Dedifferentiated amniotic fluid mesenchymal stem cell (primary cell): ENCODE data around the gene PSMC5.
"Not testable (repeated sequence)": the region's sequence is repeated elsewhere in the genome, so short reads cannot be mapped to it uniquely, and the experiment has no call there.

Experiments
- DNase-seq: peaks from one replicate; pipeline ENCODE4 v3.0.0-alpha.2; 2016; ENCODE audit errors: extremely low spot score

Gene PSMC5

DNA sequence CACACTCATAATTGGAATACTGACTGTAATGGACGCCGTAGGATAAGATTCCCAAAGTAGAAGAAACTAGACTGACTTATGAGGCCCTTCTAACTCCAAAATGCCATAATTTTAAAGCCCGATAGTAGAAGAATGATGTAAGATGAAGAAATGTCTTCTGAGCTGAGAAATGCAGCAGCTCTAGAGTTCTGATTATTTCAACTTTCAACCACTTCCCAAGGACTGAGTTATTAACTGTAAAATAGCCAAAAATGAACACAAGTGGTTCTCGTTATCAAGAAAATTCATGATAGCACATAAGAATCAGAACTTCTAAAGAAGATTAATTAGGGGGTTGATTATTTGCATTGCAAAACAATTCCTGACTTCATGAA is 43.0 kb downstream of the PSMC5 start:
- DNase-seq, result peak; percentile 27

DNA sequence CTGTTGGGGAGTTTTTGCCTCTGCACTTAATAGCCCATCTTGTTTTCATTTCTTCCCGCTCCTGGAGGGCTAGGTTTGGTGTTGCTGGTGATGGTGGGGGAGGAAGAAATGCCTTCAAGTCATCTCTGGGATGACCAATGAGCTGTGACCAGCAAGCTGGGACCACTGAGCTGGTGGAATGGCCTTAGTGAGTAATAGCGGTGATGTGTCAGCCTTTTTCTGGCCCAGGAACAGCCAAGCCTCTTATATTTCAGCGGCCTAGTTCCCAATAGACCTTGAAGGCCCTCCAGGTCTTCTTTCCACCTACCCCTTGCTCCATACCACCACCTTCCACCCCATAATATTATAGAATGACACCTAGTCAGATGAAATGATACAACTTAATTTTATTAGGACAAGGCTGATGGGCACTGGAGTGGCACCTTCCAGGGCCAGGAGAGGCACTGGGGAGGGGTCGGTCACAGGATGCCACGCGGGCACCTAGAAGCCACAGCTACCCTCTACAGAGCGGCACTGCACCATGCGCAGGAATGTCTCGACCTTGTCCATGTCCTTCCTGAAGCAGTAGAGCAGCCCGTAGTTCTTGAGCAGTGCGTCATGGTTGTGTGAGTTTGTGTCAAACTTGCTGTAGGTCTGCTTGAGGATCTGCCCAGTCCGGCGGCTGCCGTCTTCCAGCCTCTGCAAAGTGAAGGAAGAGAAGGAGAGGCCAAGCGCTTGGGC is 44.6 kb downstream of the PSMC5 start:
- DNase-seq, result not testable (repeated sequence)

DNA sequence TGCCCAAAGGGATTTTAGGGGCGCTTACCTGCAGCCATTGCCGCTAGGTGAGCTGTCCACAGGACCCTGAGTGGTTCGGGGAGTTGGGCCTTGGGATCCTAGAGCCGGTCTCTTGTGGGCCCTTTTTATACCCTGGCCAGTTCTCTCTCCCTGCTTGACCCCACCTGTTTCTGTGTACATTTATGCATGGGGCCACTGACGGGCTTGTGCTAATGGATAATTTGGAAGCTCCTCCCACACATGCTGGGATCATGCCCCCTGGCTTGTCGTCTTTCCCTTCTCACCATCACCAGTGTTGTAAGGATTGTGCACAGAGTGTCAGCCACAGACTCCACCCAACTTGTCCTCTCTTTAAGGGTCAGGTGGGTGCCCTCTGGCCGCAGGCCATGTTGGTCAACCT is 46.3 kb downstream of the PSMC5 start, which contains the start of gene CSH2:
Gene CSH2 (minus strand): TSS at position 101 of the 400 bp plus-strand sequence. CDS start 63 bp downstream, at position 38.
- DNase-seq, result not testable (repeated sequence)

DNA sequence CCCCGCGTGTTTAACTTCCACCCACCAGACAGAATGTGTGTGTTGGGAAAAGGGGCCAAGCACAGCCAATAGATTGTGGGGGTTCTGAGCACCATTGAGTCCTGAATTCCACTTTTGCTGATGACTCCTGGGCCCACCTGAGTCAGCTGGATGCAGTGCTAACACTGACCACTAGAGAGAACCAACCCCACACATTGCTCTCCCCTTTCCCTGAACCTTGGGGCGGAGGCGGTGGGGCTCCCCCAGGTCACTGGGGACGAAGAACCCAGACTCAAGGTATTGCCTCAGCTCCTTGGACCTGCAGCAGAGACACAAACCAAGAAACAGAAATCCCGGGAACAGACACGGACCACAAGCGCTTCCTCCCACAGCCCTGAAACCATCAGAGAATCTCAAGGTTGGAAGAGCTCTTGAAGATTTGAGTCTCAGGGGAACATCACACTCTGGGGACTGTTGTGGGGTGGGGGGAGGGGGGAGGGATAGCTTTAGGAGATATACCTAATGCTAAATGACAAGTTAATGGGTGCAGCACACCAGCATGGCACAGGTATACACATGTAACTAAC is 46.9 kb downstream of the PSMC5 start:
- not testable (repeated sequence) for DNase-seq

DNA sequence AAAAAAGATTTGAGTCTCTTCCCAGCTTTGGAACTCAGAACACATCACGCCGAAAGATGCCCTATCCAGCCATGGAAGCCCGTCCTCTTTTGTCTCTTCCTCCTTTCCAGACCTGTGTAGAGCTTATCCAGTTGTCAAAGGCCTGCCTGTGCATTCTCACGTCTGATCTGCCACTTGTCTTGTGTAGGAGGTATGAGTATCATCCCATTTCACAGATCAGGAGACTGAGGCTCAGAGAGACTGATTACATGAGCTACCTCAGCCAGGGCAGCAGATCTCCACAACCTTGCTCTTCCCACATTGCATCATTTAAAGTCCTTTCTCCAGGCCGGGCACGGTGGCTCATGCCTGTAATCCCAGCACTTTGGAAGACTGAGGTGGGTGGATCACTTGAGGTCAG is 47.5 kb downstream of the PSMC5 start:
- not testable (repeated sequence) for DNase-seq

DNA sequence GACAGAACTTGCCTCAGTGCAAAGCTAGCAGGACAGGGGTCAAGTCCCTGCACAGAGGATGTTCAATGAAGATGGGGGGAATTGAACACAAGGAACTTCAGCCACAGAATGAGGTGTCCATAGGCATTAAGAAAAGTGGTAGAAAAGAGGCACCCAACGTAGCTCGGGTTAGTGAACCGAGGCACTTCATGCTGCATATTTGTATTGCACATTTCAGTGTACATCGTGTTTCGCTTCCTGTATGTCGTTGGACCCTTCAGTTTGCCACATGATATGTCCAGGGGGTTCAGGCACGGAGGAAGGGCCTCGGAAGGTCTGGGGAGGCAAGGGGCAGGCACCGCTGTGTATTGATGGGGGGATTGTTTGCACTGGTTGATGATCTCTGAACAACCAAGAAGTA is 51.2 kb downstream of the PSMC5 start:
- DNase-seq, result not testable (repeated sequence)

DNA sequence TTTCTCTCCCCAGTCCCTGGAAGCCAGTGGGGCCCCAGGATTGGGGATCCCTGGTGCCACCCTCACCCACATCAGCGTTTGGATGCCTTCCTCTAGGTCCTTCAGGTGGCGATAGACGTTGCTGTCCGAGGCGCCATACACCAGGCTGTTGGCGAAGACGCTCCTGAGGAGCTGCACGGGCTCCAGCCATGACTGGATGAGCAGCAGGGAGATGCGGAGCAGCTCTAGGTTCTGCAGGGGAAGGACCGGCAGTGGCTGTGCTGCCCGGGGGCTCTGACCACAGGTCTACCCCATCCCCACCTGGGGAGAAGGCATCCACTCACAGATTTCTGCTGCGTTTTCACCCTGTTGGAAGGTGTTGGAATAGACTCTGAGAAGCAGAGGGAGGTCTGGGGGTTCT is 53.5 kb downstream of the PSMC5 start:
- DNase-seq, result no peak

DNA sequence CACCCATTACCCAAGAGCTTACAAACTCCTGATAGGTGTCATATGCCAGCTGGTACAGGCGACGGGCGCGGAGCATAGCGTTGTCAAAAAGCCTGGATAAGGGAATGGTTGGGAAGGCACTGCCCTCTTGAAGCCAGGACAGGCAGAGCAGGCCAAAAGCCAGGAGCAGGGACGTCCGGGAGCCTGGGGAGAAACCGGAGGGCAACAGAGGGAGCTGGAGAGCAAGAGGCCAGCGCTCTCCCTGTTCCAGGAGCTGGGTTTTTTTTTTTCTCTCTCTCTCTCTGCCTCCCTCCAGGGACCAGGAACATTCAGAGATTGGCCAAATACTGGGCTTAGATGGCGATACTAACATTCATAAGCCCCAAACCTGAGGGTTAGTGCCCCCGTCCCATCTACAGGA is 54.1 kb downstream of the PSMC5 start:
- not testable (repeated sequence) for DNase-seq
